Measurements from ENCODE around the gene GTPBP1.

The GTPBP1 gene

DNA sequence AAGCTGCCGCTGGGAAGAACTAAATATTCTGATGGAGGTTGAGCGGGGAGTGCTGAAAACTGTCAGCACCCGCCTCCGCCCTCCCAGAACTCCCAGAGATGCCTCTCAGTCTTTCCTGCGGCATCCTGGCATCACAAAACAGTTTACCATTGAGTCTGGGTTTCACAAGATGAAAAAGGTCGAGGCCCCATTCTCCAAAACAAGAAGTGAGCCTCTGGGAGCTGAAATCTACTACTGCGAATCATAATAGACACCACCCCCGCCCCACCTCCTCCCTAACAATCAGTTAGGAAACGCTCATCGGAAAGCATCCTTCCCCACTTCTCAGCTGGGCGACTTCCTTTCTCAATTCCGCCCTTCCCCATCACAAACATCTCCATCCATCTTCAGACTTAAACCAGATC, 49.0 kb downstream of the GTPBP1 start:
- Mint-ChIP-seq H3K4me1 (peaks cover 43% of the 10 kb centered on the region), H3K4me3 (peak overlapping the region; percentile 87), H3K27ac (peak overlapping the region; percentile 21), H3K9me3 (no peaks in the 10 kb centered on the region), H3K36me3 (ENCODE audit: low read depth) (peaks cover 6% of the 10 kb centered on the region), H3K27me3 (ENCODE audit: low read depth, poor library complexity) (peaks cover 11% of the 10 kb centered on the region)
- DNase-seq = no peak
- TF ChIP-seq, protein P1, sequence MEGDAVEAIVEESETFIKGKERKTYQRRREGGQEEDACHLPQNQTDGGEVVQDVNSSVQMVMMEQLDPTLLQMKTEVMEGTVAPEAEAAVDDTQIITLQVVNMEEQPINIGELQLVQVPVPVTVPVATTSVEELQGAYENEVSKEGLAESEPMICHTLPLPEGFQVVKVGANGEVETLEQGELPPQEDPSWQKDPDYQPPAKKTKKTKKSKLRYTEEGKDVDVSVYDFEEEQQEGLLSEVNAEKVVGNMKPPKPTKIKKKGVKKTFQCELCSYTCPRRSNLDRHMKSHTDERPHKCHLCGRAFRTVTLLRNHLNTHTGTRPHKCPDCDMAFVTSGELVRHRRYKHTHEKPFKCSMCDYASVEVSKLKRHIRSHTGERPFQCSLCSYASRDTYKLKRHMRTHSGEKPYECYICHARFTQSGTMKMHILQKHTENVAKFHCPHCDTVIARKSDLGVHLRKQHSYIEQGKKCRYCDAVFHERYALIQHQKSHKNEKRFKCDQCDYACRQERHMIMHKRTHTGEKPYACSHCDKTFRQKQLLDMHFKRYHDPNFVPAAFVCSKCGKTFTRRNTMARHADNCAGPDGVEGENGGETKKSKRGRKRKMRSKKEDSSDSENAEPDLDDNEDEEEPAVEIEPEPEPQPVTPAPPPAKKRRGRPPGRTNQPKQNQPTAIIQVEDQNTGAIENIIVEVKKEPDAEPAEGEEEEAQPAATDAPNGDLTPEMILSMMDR (IDR thresholded peaks at IDR 0.05) = no peak

GRCh38 chr22:38755155-38755910, 49.6 kb downstream of the GTPBP1 start:
- peak overlapping the region; percentile 87 for H3K4me3 Mint-ChIP-seq
- no peaks in the 10 kb centered on the region for H3K9me3 Mint-ChIP-seq
- peak overlapping the region; percentile 21 for H3K27ac Mint-ChIP-seq
- peaks cover 46% of the 10 kb centered on the region for H3K4me1 Mint-ChIP-seq
- H3K27me3 Mint-ChIP-seq (ENCODE audit: low read depth, poor library complexity) = peaks cover 11% of the 10 kb centered on the region
- H3K36me3 Mint-ChIP-seq (ENCODE audit: low read depth) = peaks cover 1% of the 10 kb centered on the region
- TF ChIP-seq, protein P1 (IDR thresholded peaks at IDR 0.05) = no peak
- DNase-seq = peak; percentile 72

GRCh38 chr22:38755911-38756532, 50.3 kb downstream of the GTPBP1 start, which contains the start of gene SUN2:
SUN2 (minus strand) TSS chr22:38755998; CDS start chr22:38752628, 3,370 bp downstream.
- peaks cover 11% of the 10 kb centered on the region for H3K27me3 Mint-ChIP-seq (ENCODE audit: low read depth, poor library complexity)
- H3K36me3 Mint-ChIP-seq (ENCODE audit: low read depth) = no peaks in the 10 kb centered on the region
- H3K27ac Mint-ChIP-seq = peak within 1 kb of the TSS; percentile 21

DNA sequence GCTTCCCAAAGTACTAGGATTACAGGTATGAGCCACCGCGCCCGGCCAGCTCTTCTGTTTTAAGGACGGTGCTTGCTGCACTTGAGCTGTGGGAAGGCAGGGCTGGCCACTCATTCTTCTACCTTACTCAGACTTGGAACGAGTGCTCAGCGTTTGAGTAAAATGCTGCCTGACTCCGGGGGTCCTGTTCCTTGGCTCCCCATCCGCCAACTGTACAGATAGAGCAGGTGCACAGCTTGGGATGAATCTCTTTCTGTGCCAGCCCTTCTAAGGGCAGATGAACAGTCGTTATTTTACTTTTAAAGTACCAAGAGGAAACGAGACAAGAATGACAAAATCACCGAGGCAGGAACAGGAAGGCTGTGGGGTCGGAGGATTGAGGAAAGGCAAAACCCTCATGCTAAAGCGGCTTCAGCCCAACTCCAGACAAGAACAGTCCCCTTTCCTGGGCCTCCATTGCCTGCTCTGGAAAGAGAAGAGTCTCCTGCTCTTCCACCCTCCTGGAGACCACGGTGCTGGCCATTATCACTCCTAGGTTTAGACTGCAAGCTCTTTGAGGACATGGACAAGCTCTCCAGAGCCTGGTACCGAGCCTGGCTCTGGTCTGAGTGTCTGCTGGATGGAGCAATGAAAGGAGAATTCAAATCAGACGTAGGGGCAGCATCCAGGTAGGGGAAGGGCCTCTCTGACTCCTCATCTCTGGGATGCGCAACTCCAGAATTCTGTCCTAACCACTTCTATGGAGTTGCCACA, 51.1 kb downstream of the GTPBP1 start:
- H3K27me3 Mint-ChIP-seq (ENCODE audit: low read depth, poor library complexity) = peaks cover 11% of the 10 kb centered on the region
- H3K9me3 Mint-ChIP-seq = no peaks in the 10 kb centered on the region
- H3K36me3 Mint-ChIP-seq (ENCODE audit: low read depth) = no peaks in the 10 kb centered on the region
- peaks cover 50% of the 10 kb centered on the region for H3K4me1 Mint-ChIP-seq
- H3K27ac Mint-ChIP-seq = no peak overlapping the region
- H3K4me3 Mint-ChIP-seq = peak overlapping the region; percentile 84
- TF ChIP-seq, protein P1 (IDR thresholded peaks at IDR 0.05) = no peak
- DNase-seq = no peak

More at GRCh38 chr22:38755911-38756532, 50.3 kb downstream of the GTPBP1 start, which contains the start of gene SUN2:
- DNase-seq = peak; percentile 90
- TF ChIP-seq, protein P1 (IDR thresholded peaks at IDR 0.05) = no peak
- Mint-ChIP-seq H3K4me3 (peak within 1 kb of the TSS; percentile 87), H3K4me1 (peaks cover 50% of the 10 kb centered on the region), H3K9me3 (no peaks in the 10 kb centered on the region)

GRCh38 chr22:38757464-38757757, 51.7 kb downstream of the GTPBP1 start:
- Mint-ChIP-seq H3K27me3 (ENCODE audit: low read depth, poor library complexity) (peaks cover 11% of the 10 kb centered on the region), H3K36me3 (ENCODE audit: low read depth) (no peaks in the 10 kb centered on the region), H3K9me3 (no peaks in the 10 kb centered on the region), H3K27ac (no peak overlapping the region), H3K4me1 (peaks cover 52% of the 10 kb centered on the region), H3K4me3 (peak overlapping the region; percentile 84)
- TF ChIP-seq, protein P1 (IDR thresholded peaks at IDR 0.05) = no peak
- DNase-seq = no peak

Data from nephron progenitor cell (in vitro differentiated cells).